HepG2 (cell line): ENCODE results near the gene FAM111B. TPM values are rescaled to one million over a fixed set of nuclear protein-coding genes. Genes with fewer than 3 reads are reported as not detected.
"Not testable (repeated sequence)": the region's sequence is repeated elsewhere in the genome, so short reads cannot be mapped to it uniquely, and the experiment has no call there.

Source experiments
- ATAC-seq: fragments of 200-7000 bp; cut with Tn5 transposase; 3 replicates; pipeline ENCODE4 v1.9.1; 2020; ENCODE audit warnings: mild to moderate bottlenecking, moderate library complexity
- BruUV-seq: library from RNA; stranded (reverse); fragments of 400-500 nt; replicated peaks from 2 replicates; lab custom pipeline; 2021; lab: Mats Ljungman, UMichigan
- CTCF ChIA-PET: fragments of 300-600 bp; formaldehyde crosslinking; extraction: SDS; loops from one replicate; lab custom pipeline; 2021; ENCODE audit warnings: low total read pairs, inconsistent platforms, low intra/inter-chr PET ratio; lab: Yijun Ruan, JAX
- POLR2A ChIA-PET: fragments of 350-600 bp; sonication (Branson Sonifier 250); formaldehyde crosslinking; loops from one replicate; lab custom pipeline; 2020; ENCODE audit warnings: antibody characterized with exemption, inconsistent platforms; lab: Yijun Ruan, JAX
- DNase-seq: peaks from one replicate; pipeline ENCODE4 v3.0.0-alpha.2; 2015; ENCODE audit warnings: low spot score
- FAIRE-seq: peaks from 3 replicates; lab custom pipeline; 2011; peaks lifted over from hg19 to GRCh38; lab: Jason Lieb, UNC
- H2AFZ ChIP-seq: one replicate; pipeline ENCODE4 v1.6.1; 2011; ENCODE audit warnings: low read length, inconsistent platforms
- H3K27ac ChIP-seq: fragments of 300-600 bp; 3 replicates; pipeline ENCODE4 v1.8.0; 2011; ENCODE audit warnings: mixed run types, mild to moderate bottlenecking, mixed read lengths, low read length, inconsistent platforms; ENCODE audit not compliant: insufficient read depth; ENCODE audit errors: extremely low read length
- H3K27me3 ChIP-seq, 2 experiments: fragments of 200-600 bp in 1 of 2; 2 replicates in 1 of 2; 3 replicates in 1 of 2; pipeline versions ENCODE4 v1.6.0 to v1.8.0; 2011; ENCODE audit warnings: low read length in 2 of 2, mild to moderate bottlenecking in 2 of 2, moderate library complexity in 2 of 2, inconsistent platforms in 1 of 2; ENCODE audit not compliant: insufficient read depth in 2 of 2, control insufficient read depth in 1 of 2
- H3K36me3 ChIP-seq, 2 experiments: fragments of 200-600 bp in 1 of 2; replicated peaks in 1 of 2; 2 replicates in 1 of 2; 3 replicates in 1 of 2; pipeline versions ENCODE4 v1.5.1 to v1.8.0; 2011; ENCODE audit warnings: low read length in 2 of 2, inconsistent platforms in 1 of 2; ENCODE audit not compliant: insufficient read depth in 2 of 2, control insufficient read depth in 1 of 2
- H3K4me1 ChIP-seq: 2 replicates; pipeline ENCODE4 v1.5.1; 2012; ENCODE audit warnings: low read length, inconsistent platforms; ENCODE audit not compliant: insufficient read depth
- H3K4me2 ChIP-seq: 2 replicates; pipeline ENCODE4 v1.6.0; 2011; ENCODE audit warnings: low read depth, low read length, inconsistent platforms
- H3K4me3 ChIP-seq, 3 experiments: fragments of 200-600 bp in 1 of 3; sonication (generic), shearing (Covaris generic) in 1 of 3; replicated peaks in 1 of 3; 2 replicates each; pipeline ENCODE4 v1.5.1; 2011 to 2016; ENCODE audit warnings: low read length in 3 of 3, inconsistent platforms in 2 of 3, low read depth in 2 of 3, mild to moderate bottlenecking in 2 of 3, control low read depth in 1 of 3, mixed read lengths in 1 of 3; ENCODE audit not compliant: insufficient read depth in 1 of 3
- H3K79me2 ChIP-seq: one replicate; pipeline ENCODE4 v1.6.1; 2011; ENCODE audit warnings: low read length, inconsistent platforms; ENCODE audit not compliant: insufficient read depth
- H3K9ac ChIP-seq: 2 replicates; pipeline ENCODE4 v1.6.0; 2011; ENCODE audit warnings: mild to moderate bottlenecking, low read depth, low read length, inconsistent platforms; ENCODE audit not compliant: insufficient read depth
- H3K9me3 ChIP-seq: 2 replicates; pipeline ENCODE4 v1.5.1; 2012; ENCODE audit warnings: mild to moderate bottlenecking, low read length
- H4K20me1 ChIP-seq: 2 replicates; pipeline ENCODE4 v1.6.0; 2011; ENCODE audit warnings: inconsistent platforms, mild to moderate bottlenecking, low read length, moderate library complexity; ENCODE audit not compliant: insufficient read depth
- SMC3 ChIP-seq: IDR thresholded peaks from 2 replicates; pipeline ENCODE4 v1.6.1; 2011; ENCODE audit warnings: low read length, improper control_type of control experiment
- ZSCAN20 ChIP-seq: sonication (generic); formaldehyde crosslinking; IDR thresholded peaks from 2 replicates; pipeline ENCODE4 v1.4.0; 2020; ENCODE audit warnings: missing genetic modification reagents, mild to moderate bottlenecking, borderline replicate concordance
- ZSCAN9 ChIP-seq: IDR thresholded peaks from 2 replicates; pipeline ENCODE4 v1.6.1; 2016; ENCODE audit warnings: borderline replicate concordance
- WGBS: methylation state at CpG from one replicate; pipeline ENCODE4 v1.1.6; 2017; ENCODE audit warnings: low lambda C conversion rate; 5-methylcytosine and 5-hydroxymethylcytosine counted together
- in situ Hi-C: cut with HindIII; loops from 2 replicates; pipeline ENCODE4 v1.10.0; 2017; ENCODE audit warnings: low pct_unique_long_range_greater_than_20kb; ENCODE audit not compliant: extremely low pct_ligation_motif_present
- intact Hi-C: fragments of 100-400 bp; cut with micrococcal nuclease; formaldehyde crosslinking; loops from one replicate; pipeline ENCODE4 v1.10.0; 2022; ENCODE audit not compliant: unreplicated experiment
- polyA plus RNA-seq, 8 experiments: library from polyadenylated mRNA; depleted of rRNA in 3 of 8; stranded (reverse) in 7 of 8; unstranded in 1 of 8; fragments of >200 nt; fragmentation: Illumina TruSeq in 4 of 8; extraction: Trizol in 4 of 8; gene quantifications; 2 replicates each; pipeline versions ENCODE4 v1.2.1 to v1.2.3, GENCODE V29; 2011 to 2016; ENCODE audit warnings: low read depth in 4 of 8, missing spikeins in 1 of 8, mixed read lengths in 1 of 8; ENCODE audit not compliant: insufficient read depth in 1 of 8
- total RNA-seq, 5 experiments: library from RNA; depleted of rRNA; stranded (reverse); fragments of >200 nt; fragmentation: Illumina TruSeq; extraction: Trizol; gene quantifications; 2 replicates each; pipeline ENCODE4 v1.2.3, GENCODE V29; 2016; ENCODE audit warnings: low read depth in 1 of 5
- TF ChIP-seq, protein P1 (sequence below): sonication (generic); formaldehyde crosslinking; IDR thresholded peaks from 2 replicates; pipeline ENCODE4 v1.5.0; 2020; ENCODE audit warnings: mild to moderate bottlenecking, missing genetic modification reagents
- TF ChIP-seq, protein P2 (sequence below): sonication (generic); formaldehyde crosslinking; IDR thresholded peaks from 2 replicates; pipeline ENCODE4 v1.4.0; 2020; ENCODE audit warnings: mild to moderate bottlenecking, low read depth, missing genetic modification reagents
- TF ChIP-seq, protein P3 (sequence below): sonication (generic); formaldehyde crosslinking; IDR thresholded peaks from 2 replicates; pipeline ENCODE4 v1.5.0; 2020; ENCODE audit warnings: mild to moderate bottlenecking, missing genetic modification reagents
- TF ChIP-seq, protein P4 (sequence below): sonication (generic); formaldehyde crosslinking; IDR thresholded peaks from 2 replicates; pipeline ENCODE4 v1.8.0; 2022; ENCODE audit warnings: mild to moderate bottlenecking, missing genetic modification reagents, moderate library complexity
- TF ChIP-seq, protein P5 (sequence below): IDR thresholded peaks from 2 replicates; pipeline ENCODE4 v1.6.1; 2012; ENCODE audit warnings: low read length, improper control_type of control experiment

The FAM111B gene
- total and polyA plus RNA-seq, 2 of the 13 experiments (the other 11 are each of a cell fraction or from before 2014, with no cell fraction given), result 1.6 to 28.2 TPM

DNA sequence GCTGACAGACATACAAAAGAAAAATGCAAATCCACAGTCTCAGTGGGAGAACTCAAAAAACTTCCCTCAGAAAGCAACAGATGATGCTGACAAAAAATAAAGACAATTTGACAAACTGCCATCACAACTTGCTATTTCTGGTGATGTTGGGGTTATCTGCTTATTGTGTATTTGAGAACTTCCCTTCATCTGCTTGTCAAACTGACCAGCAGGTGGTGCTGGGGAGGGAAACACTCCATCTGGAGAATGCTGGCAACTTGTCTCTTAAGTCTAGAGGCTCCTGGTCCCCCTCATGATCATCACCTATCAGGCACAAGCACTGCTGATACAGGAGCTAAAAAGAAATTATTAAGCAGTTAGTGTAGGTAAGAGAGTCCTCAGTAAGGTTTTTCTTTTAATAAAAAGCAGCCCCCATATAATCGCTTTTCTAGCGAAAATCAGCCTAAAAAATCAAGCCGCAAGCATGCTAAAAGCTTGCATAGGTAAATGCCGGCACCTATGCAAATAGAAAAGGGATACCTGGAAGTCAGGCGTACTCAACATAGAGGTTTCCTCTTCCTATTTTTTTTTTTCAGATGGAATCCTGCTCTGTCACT is 9.8 kb upstream of the FAM111B start (continued):
- TF ChIP-seq, protein P1, sequence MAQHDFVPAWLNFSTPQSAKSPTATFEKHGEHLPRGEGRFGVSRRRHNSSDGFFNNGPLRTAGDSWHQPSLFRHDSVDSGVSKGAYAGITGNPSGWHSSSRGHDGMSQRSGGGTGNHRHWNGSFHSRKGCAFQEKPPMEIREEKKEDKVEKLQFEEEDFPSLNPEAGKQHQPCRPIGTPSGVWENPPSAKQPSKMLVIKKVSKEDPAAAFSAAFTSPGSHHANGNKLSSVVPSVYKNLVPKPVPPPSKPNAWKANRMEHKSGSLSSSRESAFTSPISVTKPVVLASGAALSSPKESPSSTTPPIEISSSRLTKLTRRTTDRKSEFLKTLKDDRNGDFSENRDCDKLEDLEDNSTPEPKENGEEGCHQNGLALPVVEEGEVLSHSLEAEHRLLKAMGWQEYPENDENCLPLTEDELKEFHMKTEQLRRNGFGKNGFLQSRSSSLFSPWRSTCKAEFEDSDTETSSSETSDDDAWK (CRISPR knock-in tag), result no peak
- TF ChIP-seq ZSCAN9 (CRISPR knock-in tag) (no peak), SMC3 (peak; percentile 77), ZSCAN20 (CRISPR knock-in tag) (no peak)
- TF ChIP-seq, protein P2, sequence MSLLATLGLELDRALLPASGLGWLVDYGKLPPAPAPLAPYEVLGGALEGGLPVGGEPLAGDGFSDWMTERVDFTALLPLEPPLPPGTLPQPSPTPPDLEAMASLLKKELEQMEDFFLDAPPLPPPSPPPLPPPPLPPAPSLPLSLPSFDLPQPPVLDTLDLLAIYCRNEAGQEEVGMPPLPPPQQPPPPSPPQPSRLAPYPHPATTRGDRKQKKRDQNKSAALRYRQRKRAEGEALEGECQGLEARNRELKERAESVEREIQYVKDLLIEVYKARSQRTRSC (CRISPR knock-in tag), result no peak
- TF ChIP-seq, protein P3, sequence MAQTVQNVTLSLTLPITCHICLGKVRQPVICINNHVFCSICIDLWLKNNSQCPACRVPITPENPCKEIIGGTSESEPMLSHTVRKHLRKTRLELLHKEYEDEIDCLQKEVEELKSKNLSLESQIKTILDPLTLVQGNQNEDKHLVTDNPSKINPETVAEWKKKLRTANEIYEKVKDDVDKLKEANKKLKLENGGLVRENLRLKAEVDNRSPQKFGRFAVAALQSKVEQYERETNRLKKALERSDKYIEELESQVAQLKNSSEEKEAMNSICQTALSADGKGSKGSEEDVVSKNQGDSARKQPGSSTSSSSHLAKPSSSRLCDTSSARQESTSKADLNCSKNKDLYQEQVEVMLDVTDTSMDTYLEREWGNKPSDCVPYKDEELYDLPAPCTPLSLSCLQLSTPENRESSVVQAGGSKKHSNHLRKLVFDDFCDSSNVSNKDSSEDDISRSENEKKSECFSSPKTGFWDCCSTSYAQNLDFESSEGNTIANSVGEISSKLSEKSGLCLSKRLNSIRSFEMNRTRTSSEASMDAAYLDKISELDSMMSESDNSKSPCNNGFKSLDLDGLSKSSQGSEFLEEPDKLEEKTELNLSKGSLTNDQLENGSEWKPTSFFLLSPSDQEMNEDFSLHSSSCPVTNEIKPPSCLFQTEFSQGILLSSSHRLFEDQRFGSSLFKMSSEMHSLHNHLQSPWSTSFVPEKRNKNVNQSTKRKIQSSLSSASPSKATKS, result no peak
- TF ChIP-seq, protein P4, sequence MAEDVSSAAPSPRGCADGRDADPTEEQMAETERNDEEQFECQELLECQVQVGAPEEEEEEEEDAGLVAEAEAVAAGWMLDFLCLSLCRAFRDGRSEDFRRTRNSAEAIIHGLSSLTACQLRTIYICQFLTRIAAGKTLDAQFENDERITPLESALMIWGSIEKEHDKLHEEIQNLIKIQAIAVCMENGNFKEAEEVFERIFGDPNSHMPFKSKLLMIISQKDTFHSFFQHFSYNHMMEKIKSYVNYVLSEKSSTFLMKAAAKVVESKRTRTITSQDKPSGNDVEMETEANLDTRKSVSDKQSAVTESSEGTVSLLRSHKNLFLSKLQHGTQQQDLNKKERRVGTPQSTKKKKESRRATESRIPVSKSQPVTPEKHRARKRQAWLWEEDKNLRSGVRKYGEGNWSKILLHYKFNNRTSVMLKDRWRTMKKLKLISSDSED (CRISPR knock-in tag), result no peak
- TF ChIP-seq, protein P5, sequence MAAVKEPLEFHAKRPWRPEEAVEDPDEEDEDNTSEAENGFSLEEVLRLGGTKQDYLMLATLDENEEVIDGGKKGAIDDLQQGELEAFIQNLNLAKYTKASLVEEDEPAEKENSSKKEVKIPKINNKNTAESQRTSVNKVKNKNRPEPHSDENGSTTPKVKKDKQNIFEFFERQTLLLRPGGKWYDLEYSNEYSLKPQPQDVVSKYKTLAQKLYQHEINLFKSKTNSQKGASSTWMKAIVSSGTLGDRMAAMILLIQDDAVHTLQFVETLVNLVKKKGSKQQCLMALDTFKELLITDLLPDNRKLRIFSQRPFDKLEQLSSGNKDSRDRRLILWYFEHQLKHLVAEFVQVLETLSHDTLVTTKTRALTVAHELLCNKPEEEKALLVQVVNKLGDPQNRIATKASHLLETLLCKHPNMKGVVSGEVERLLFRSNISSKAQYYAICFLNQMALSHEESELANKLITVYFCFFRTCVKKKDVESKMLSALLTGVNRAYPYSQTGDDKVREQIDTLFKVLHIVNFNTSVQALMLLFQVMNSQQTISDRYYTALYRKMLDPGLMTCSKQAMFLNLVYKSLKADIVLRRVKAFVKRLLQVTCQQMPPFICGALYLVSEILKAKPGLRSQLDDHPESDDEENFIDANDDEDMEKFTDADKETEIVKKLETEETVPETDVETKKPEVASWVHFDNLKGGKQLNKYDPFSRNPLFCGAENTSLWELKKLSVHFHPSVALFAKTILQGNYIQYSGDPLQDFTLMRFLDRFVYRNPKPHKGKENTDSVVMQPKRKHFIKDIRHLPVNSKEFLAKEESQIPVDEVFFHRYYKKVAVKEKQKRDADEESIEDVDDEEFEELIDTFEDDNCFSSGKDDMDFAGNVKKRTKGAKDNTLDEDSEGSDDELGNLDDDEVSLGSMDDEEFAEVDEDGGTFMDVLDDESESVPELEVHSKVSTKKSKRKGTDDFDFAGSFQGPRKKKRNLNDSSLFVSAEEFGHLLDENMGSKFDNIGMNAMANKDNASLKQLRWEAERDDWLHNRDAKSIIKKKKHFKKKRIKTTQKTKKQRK, result no peak

DNA sequence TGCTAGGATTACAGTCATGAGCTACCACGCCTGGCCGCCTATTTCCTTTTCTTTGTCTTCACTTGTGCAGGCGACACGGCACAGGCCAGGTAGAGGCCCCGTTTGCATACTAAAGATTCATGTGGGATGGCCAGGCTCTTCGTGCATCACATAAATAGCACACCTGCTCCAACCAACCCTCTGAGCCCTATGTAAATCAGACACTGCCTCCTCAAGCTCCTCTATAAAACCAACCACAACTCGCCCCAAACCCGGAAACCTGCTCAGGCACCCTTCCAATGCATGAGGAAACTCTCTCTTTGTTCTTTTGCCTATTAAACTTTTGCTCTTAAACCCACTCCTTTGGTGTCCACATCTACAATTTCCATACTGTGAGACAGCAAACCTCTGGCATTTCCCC is 9.1 kb upstream of the FAM111B start:
- H3K9me3 ChIP-seq, H3K9ac ChIP-seq, POLR2A ChIA-PET, H3K4me2 ChIP-seq, DNase-seq, H3K36me3 ChIP-seq, BruUV-seq, FAIRE-seq, H3K27ac ChIP-seq, H3K4me3 ChIP-seq, ATAC-seq, H4K20me1 ChIP-seq, H2AFZ ChIP-seq, H3K27me3 ChIP-seq, H3K79me2 ChIP-seq, H3K4me1 ChIP-seq: not testable (repeated sequence)
- CTCF ChIA-PET, result interaction anchor here (2.1 to 3.9 kb wide), 2 partner anchors 38 to 60 kb away, joined by 18 to 42 read pairs; no protein-coding TSS in a partner anchor
- intact Hi-C loops (loop anchor here (1.0 kb wide), 2 partner anchors 38 to 60 kb away; no protein-coding TSS in a partner anchor), in situ Hi-C loops (loop anchor here (5.0 kb wide), 1 partner anchor 39 kb away; no protein-coding TSS in a partner anchor)
- 50% methylated on average over 8 of the region's 8 CpGs for WGBS
